ENCODE data around the gene CRYZ. TPM values are rescaled to one million over a fixed set of nuclear protein-coding genes. Genes with fewer than 3 reads are reported as not detected.

Gene CRYZ
- polyA plus RNA-seq, 1 of the 3 experiments (the other 2 are of a cell fraction) = 57.2 TPM

DNA sequence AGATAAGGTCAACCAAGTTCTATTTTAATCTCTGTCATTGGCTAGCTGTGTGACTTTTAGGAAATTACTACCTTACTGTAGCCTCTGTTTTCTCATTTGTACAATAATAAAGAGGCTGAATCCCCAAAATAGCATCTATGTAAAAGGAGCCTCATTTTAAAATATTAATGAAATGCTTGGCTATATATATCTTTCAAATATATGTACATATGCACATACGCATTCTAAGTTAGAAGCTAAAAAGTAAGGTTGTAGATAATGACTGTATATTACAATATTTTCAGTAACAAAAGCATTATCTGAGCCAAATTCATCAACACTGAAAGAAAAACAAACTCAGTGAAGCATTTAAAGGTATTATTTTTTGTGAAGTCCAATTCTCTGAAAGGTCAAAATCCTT lies 44.7 kb upstream of the CRYZ start (continued):
- TF ChIP-seq, protein P1, sequence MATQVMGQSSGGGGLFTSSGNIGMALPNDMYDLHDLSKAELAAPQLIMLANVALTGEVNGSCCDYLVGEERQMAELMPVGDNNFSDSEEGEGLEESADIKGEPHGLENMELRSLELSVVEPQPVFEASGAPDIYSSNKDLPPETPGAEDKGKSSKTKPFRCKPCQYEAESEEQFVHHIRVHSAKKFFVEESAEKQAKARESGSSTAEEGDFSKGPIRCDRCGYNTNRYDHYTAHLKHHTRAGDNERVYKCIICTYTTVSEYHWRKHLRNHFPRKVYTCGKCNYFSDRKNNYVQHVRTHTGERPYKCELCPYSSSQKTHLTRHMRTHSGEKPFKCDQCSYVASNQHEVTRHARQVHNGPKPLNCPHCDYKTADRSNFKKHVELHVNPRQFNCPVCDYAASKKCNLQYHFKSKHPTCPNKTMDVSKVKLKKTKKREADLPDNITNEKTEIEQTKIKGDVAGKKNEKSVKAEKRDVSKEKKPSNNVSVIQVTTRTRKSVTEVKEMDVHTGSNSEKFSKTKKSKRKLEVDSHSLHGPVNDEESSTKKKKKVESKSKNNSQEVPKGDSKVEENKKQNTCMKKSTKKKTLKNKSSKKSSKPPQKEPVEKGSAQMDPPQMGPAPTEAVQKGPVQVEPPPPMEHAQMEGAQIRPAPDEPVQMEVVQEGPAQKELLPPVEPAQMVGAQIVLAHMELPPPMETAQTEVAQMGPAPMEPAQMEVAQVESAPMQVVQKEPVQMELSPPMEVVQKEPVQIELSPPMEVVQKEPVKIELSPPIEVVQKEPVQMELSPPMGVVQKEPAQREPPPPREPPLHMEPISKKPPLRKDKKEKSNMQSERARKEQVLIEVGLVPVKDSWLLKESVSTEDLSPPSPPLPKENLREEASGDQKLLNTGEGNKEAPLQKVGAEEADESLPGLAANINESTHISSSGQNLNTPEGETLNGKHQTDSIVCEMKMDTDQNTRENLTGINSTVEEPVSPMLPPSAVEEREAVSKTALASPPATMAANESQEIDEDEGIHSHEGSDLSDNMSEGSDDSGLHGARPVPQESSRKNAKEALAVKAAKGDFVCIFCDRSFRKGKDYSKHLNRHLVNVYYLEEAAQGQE (IDR thresholded peaks at IDR 0.05; ENCODE audit: low read depth, low read length) = no peak
- TF ChIP-seq RAD21 (IDR thresholded peaks at IDR 0.05; ENCODE audit: low read length) (no peak), GATA2 (CRISPR knock-in tag; IDR thresholded peaks at IDR 0.05) (no peak), USF1 (IDR thresholded peaks at IDR 0.05; ENCODE audit: borderline replicate concordance, low read depth) (no peak), EZH2phosphoT487 (IDR thresholded peaks at IDR 0.05; ENCODE audit: borderline replicate concordance, low read depth) (no peak)

GRCh38 chr1:74775735-74776134 lies 42.9 kb upstream of the CRYZ start:
- H3K9me3 ChIP-seq = no peaks in the 10 kb centered on the region
- no peak overlapping the region for H3K4me2 ChIP-seq
- no peak overlapping the region for H3K9ac ChIP-seq
- no peaks in the 10 kb centered on the region for H3K36me3 ChIP-seq (replicated peaks in 1 of 2; ENCODE audit: control insufficient read depth in 1 of 2, insufficient read depth in 2 of 2, low read length in 1 of 2)
- H4K20me1 ChIP-seq (ENCODE audit: insufficient read depth) = no peaks in the 10 kb centered on the region
- H3F3A ChIP-seq (replicated peaks; ENCODE audit: insufficient read depth) = no peaks in the 10 kb centered on the region
- H3K9me2 ChIP-seq = no peaks in the 10 kb centered on the region
- H3K27ac ChIP-seq (ENCODE audit: low read depth in 2 of 2, low read length in 1 of 2) = no peak overlapping the region
- ChIA-PET CTCF (interaction anchor here (1.1 to 4.3 kb wide), 6 partner anchors 17 to 432 kb away, joined by 3 to 37 read pairs (median 4); no protein-coding TSS in a partner anchor), POLR2A (no interaction called here)
- WGBS (ENCODE audit: low lambda C conversion rate) = 83% methylated on average over 2 of the region's 2 CpGs
- no peak for DNase-seq
- H3K4me1 ChIP-seq (ENCODE audit: control insufficient read depth in 1 of 2, insufficient read depth in 2 of 2, low read depth in 1 of 2, low read length in 1 of 2) = no peaks in the 10 kb centered on the region; a peak in 1 of 4 replicates
- TF ChIP-seq CTCF (IDR thresholded peaks at IDR 0.05) = peak; percentile 17; the same call in 1 of the 2 replicates
- no peak for TF ChIP-seq USF1 (IDR thresholded peaks at IDR 0.05; ENCODE audit: borderline replicate concordance, low read depth)
- no peak overlapping the region for H2AFZ ChIP-seq (ENCODE audit: low read depth)
- no peaks in the 10 kb centered on the region for H3K79me2 ChIP-seq (ENCODE audit: insufficient read depth)
- H3K27me3 ChIP-seq (ENCODE audit: insufficient read depth) = 0 out of 2 replicates have a peak, but pooled peaks cover 5% of the 10 kb centered on the region
- H3K4me3 ChIP-seq (ENCODE audit: low read depth in 2 of 2, low read length in 1 of 2) = no peak overlapping the region
